ENCODE measurements around the gene PRIM1.

GRCh38 chr12:56773113-56773512 lies 21.0 kb upstream of the PRIM1 start:
- TF ChIP-seq CTCF (IDR thresholded peaks at IDR 0.05) (no peak), POLR2A (IDR thresholded peaks at IDR 0.05) (no peak), EP300 (IDR thresholded peaks at IDR 0.05) (no peak)
